HCT116 (cell line): ENCODE data around the gene ESRP2. TPM values are rescaled to one million over a fixed set of nuclear protein-coding genes. Genes with fewer than 3 reads are reported as not detected.

Experiments used
- ATAC-seq: fragments of 200-7000 bp; cut with Tn5 transposase; 2 replicates; pipeline ENCODE4 v1.9.1; 2020; ENCODE audit warnings: mild to moderate bottlenecking, moderate library complexity
- BruUV-seq: library from RNA; stranded (reverse); fragments of 400-500 nt; replicated peaks from 2 replicates; lab custom pipeline; 2021; lab: Mats Ljungman, UMichigan
- CTCF ChIA-PET: fragments of 300-600 bp; sonication (Branson Sonifier 250); formaldehyde crosslinking; loops from one replicate; lab custom pipeline; 2021; ENCODE audit warnings: antibody characterized with exemption; lab: Charles Lee
- POLR2A ChIA-PET: fragments of 300-600, 350-600 bp; sonication (Branson Sonifier 250); formaldehyde crosslinking; loops from one replicate; lab custom pipeline; 2021; ENCODE audit warnings: antibody characterized with exemption; lab: Charles Lee
- RAD21 ChIA-PET, 2 experiments: fragments of 300-600 bp; sonication (Branson Sonifier 250); formaldehyde crosslinking; loops; one replicate each; lab custom pipeline; 2023; ENCODE audit warnings: low total read pairs in 2 of 2; ENCODE audit not compliant: uncharacterized antibody in 2 of 2, unreplicated experiment in 2 of 2, low non-redundant PET in 1 of 2; lab: Charles Lee
- DNase-seq: peaks from one replicate; pipeline ENCODE4 v3.0.0-alpha.2; 2010; ENCODE audit warnings: low read depth, low spot score
- H2AFZ ChIP-seq: fragments of 200-600 bp; shearing (Covaris generic), sonication (generic); 2 replicates; pipeline ENCODE4 v1.6.1; 2017; ENCODE audit warnings: low read depth, mixed run types, mixed read lengths, antibody characterized with exemption, low read length; ENCODE audit not compliant: poor library complexity, severe bottlenecking
- H3K27ac ChIP-seq: 2 replicates; pipeline ENCODE4 v1.5.1; 2012; ENCODE audit warnings: low read depth, low read length
- H3K27me3 ChIP-seq: fragments of 200-600 bp; sonication (generic); 2 replicates; pipeline ENCODE4 v1.6.1; 2016; ENCODE audit warnings: mixed run types, low read length, mixed read lengths; ENCODE audit not compliant: insufficient read depth
- H3K36me3 ChIP-seq, 2 experiments: fragments of 200-500 bp in 1 of 2; fragments of 200-600 bp in 1 of 2; sonication (Bioruptor generic) in 1 of 2; sonication (generic) in 1 of 2; 2 replicates each; pipeline versions ENCODE4 v1.5.1 to v1.6.1; 2014 to 2016; ENCODE audit warnings: low read length in 2 of 2, inconsistent platforms in 1 of 2, mixed read lengths in 1 of 2, mixed run types in 1 of 2; ENCODE audit not compliant: insufficient read depth in 2 of 2, control insufficient read depth in 1 of 2
- H3K4me1 ChIP-seq, 2 experiments: fragments of 200-600 bp in 1 of 2; sonication (generic) in 1 of 2; 2 replicates each; pipeline versions ENCODE4 v1.5.1 to v1.6.1; 2012 to 2017; ENCODE audit warnings: low read length in 2 of 2, inconsistent platforms in 1 of 2, mild to moderate bottlenecking in 1 of 2, mixed read lengths in 1 of 2, mixed run types in 1 of 2, moderate library complexity in 1 of 2; ENCODE audit not compliant: insufficient read depth in 2 of 2, control insufficient read depth in 1 of 2
- H3K4me2 ChIP-seq: fragments of 200-600 bp; sonication (generic); 2 replicates; pipeline ENCODE4 v1.6.1; 2017; ENCODE audit warnings: mixed run types, low read length, mixed read lengths
- H3K4me3 ChIP-seq, 2 experiments: fragments of 200-600 bp in 1 of 2; sonication (generic) in 1 of 2; replicated peaks in 1 of 2; 2 replicates each; pipeline ENCODE4 v1.5.1; 2011 to 2016; ENCODE audit warnings: low read length in 2 of 2, control low read depth in 1 of 2, low read depth in 1 of 2, mild to moderate bottlenecking in 1 of 2, mixed read lengths in 1 of 2, mixed run types in 1 of 2
- H3K79me2 ChIP-seq: fragments of 200-600 bp; sonication (generic); 2 replicates; pipeline ENCODE4 v1.6.1; 2017; ENCODE audit warnings: mild to moderate bottlenecking, mixed run types, low read length, moderate library complexity, mixed read lengths; ENCODE audit not compliant: insufficient read depth
- H3K9ac ChIP-seq: fragments of 200-600 bp; sonication (generic); 2 replicates; pipeline ENCODE4 v1.6.1; 2016; ENCODE audit warnings: low read length, mixed read lengths
- H3K9me2 ChIP-seq: fragments of 200-600 bp; sonication (generic), shearing (Covaris generic); 2 replicates; pipeline ENCODE4 v1.6.1; 2017; ENCODE audit warnings: mixed run types, mild to moderate bottlenecking, moderate library complexity; ENCODE audit not compliant: insufficient read depth
- H3K9me3 ChIP-seq, 2 experiments: fragments of 200-500 bp in 1 of 2; fragments of 200-600 bp in 1 of 2; sonication (Bioruptor generic) in 1 of 2; sonication (generic) in 1 of 2; 2 replicates each; pipeline ENCODE4 v1.6.1; 2014 to 2017; ENCODE audit warnings: low read length in 2 of 2, mixed read lengths in 2 of 2, inconsistent platforms in 1 of 2, low read depth in 1 of 2, mild to moderate bottlenecking in 1 of 2, mixed run types in 1 of 2, moderate library complexity in 1 of 2; ENCODE audit not compliant: control insufficient read depth in 1 of 2, insufficient read depth in 1 of 2
- H4K20me1 ChIP-seq: fragments of 200-600 bp; sonication (generic), shearing (Covaris generic); 2 replicates; pipeline ENCODE4 v1.6.1; 2017; ENCODE audit warnings: mixed run types, mild to moderate bottlenecking, moderate library complexity; ENCODE audit not compliant: insufficient read depth
- CEBPB ChIP-seq: IDR thresholded peaks from 2 replicates; pipeline ENCODE4 v1.6.1; 2012; ENCODE audit warnings: low read depth
- CTCF ChIP-seq, 3 experiments: fragments of 200-600 bp in 1 of 3; sonication (generic) in 1 of 3; IDR thresholded peaks in 2 of 3; conservative IDR thresholded peaks in 1 of 3; 2 replicates each; pipeline ENCODE4 v1.5.1; 2012 to 2017; ENCODE audit warnings: low read depth in 2 of 3, low read length in 2 of 3, antibody characterized with exemption in 1 of 3, borderline replicate concordance in 1 of 3, control low read depth in 1 of 3, mild to moderate bottlenecking in 1 of 3, mixed read lengths in 1 of 3, mixed run types in 1 of 3, moderate library complexity in 1 of 3; ENCODE audit not compliant: insufficient read depth in 1 of 3
- JUND ChIP-seq: IDR thresholded peaks from 2 replicates; pipeline ENCODE4 v1.6.1; 2012
- MAX ChIP-seq: IDR thresholded peaks from 2 replicates; pipeline ENCODE4 v1.6.1; 2012
- POLR2AphosphoS5 ChIP-seq: IDR thresholded peaks from 2 replicates; pipeline ENCODE4 v1.6.1; 2011; ENCODE audit warnings: mild to moderate bottlenecking, low read depth, low read length, moderate library complexity
- SRF ChIP-seq: IDR thresholded peaks from 2 replicates; pipeline ENCODE4 v1.6.1; 2012; ENCODE audit warnings: low read depth
- ZBTB33 ChIP-seq: IDR thresholded peaks from 2 replicates; pipeline ENCODE4 v1.6.1; 2011; ENCODE audit warnings: mild to moderate bottlenecking, low read length, moderate library complexity; ENCODE audit not compliant: insufficient replicate concordance; ENCODE audit errors: extremely low read depth
- ZNF274 ChIP-seq: fragments of 200-500 bp; sonication (Bioruptor generic); IDR thresholded peaks from 2 replicates; pipeline ENCODE4 v1.6.1; 2014; ENCODE audit warnings: mild to moderate bottlenecking, low read depth, low read length, inconsistent platforms
- intact Hi-C: fragments of 100-400 bp; cut with micrococcal nuclease; formaldehyde crosslinking; loops from 2 replicates; pipeline ENCODE4 v1.10.0; 2022
- total RNA-seq: library from RNA; stranded (reverse); gene quantifications from one replicate; pipeline ENCODE4 v1.2.1, GENCODE V29; 2021; ENCODE audit not compliant: unreplicated experiment

Gene ESRP2
- total RNA-seq, 1 experiment from 2014 or later: 42.5 TPM

GRCh38 chr16:68190736-68191510, 45.0 kb downstream of the ESRP2 start:
- intact Hi-C loops: no loop called here

GRCh38 chr16:68190081-68190480, 45.8 kb downstream of the ESRP2 start:
- no peak for ATAC-seq
- Histone ChIP-seq H3K4me2 (no peak overlapping the region), H3K79me2 (no peaks in the 10 kb centered on the region), H3K9ac (no peak overlapping the region), H3K4me1 (no peaks in the 10 kb centered on the region), H3K27ac (no peak overlapping the region), H3K9me2 (no peaks in the 10 kb centered on the region), H3K36me3 (peaks cover 10% of the 10 kb centered on the region in 2 experiments; a peak in 2 of 4 replicates), H4K20me1 (no peaks in the 10 kb centered on the region), H3K4me3 (no peak overlapping the region), H2AFZ (no peak overlapping the region), H3K27me3 (no peaks in the 10 kb centered on the region), H3K9me3 (no peaks in the 10 kb centered on the region; a peak in 1 of 4 replicates)
- intact Hi-C loops: no loop called here
- POLR2A ChIA-PET: no interaction called here
- RAD21 ChIA-PET: no interaction called here
- CTCF ChIA-PET: no interaction called here
- DNase-seq: no peak
- BruUV-seq: no TSS peak
- TF ChIP-seq CTCF (IDR thresholded peaks at IDR 0.05 in 2 of 3, conservative IDR thresholded peaks at IDR 0.05 in 1 of 3; ENCODE audit: borderline replicate concordance in 1 of 3, insufficient read depth in 1 of 3, low read depth in 2 of 3, low read length in 2 of 3) (no peak), SRF (no peak), POLR2AphosphoS5 (no peak), JUND (no peak), CEBPB (no peak), ZBTB33 (no peak), ZNF274 (no peak), MAX (no peak)
- TF ChIP-seq, all 23 proteins: peak for 0

More at GRCh38 chr16:68190736-68191510, 45.0 kb downstream of the ESRP2 start:
- Histone ChIP-seq H3K27ac (no peak overlapping the region), H3K36me3 (peaks cover 10% of the 10 kb centered on the region in 2 experiments; a peak in 2 of 4 replicates), H3K4me1 (no peaks in the 10 kb centered on the region), H3K79me2 (no peaks in the 10 kb centered on the region), H3K9me2 (no peaks in the 10 kb centered on the region), H3K4me3 (no peak overlapping the region), H2AFZ (no peak overlapping the region), H3K4me2 (no peak overlapping the region), H3K9me3 (no peaks in the 10 kb centered on the region; a peak in 1 of 4 replicates), H3K27me3 (no peaks in the 10 kb centered on the region), H4K20me1 (no peaks in the 10 kb centered on the region), H3K9ac (no peak overlapping the region)
- ChIA-PET RAD21 (no interaction called here), CTCF (no interaction called here), POLR2A (no interaction called here)
- no peak for DNase-seq
- BruUV-seq: TSS peak; percentile 41
- TF ChIP-seq SRF: no peak
- TF ChIP-seq ZBTB33: no peak
- no peak for ATAC-seq
